H9 (cell line): Measurements from ENCODE around the gene GPC6. TPM values are rescaled to one million over a fixed set of nuclear protein-coding genes. Genes with fewer than 3 reads are reported as not detected.

Experiments used
- DNase-seq: peaks from one replicate; pipeline ENCODE4 v3.0.0-alpha.2; 2017
- H2AFZ ChIP-seq: one replicate; pipeline ENCODE4 v1.6.1; 2013; ENCODE audit warnings: mild to moderate bottlenecking, low read length, control low read depth, moderate library complexity
- H2AK5ac ChIP-seq: 2 replicates; pipeline ENCODE4 v1.6.1; 2013; ENCODE audit warnings: low read length, control low read depth, mixed read lengths; ENCODE audit not compliant: insufficient read length
- H2BK120ac ChIP-seq: one replicate; pipeline ENCODE4 v1.6.1; 2013; ENCODE audit warnings: low read depth, mild to moderate bottlenecking, low read length, control low read depth, inconsistent platforms; ENCODE audit not compliant: poor library complexity, severe bottlenecking
- H2BK12ac ChIP-seq: 2 replicates; pipeline ENCODE4 v1.6.1; 2013; ENCODE audit warnings: low read length, control low read depth, mixed read lengths, low read depth; ENCODE audit not compliant: insufficient read length
- H2BK15ac ChIP-seq: 2 replicates; pipeline ENCODE4 v1.6.1; 2013; ENCODE audit warnings: low read depth, low read length, control low read depth
- H2BK20ac ChIP-seq: one replicate; pipeline ENCODE4 v1.6.1; 2013; ENCODE audit warnings: low read depth, mild to moderate bottlenecking, low read length, control low read depth, inconsistent platforms; ENCODE audit not compliant: poor library complexity, severe bottlenecking
- H2BK5ac ChIP-seq: 2 replicates; pipeline ENCODE4 v1.6.1; 2013; ENCODE audit warnings: low read length, control low read depth, mixed read lengths; ENCODE audit not compliant: insufficient read length
- H3K14ac ChIP-seq: 2 replicates; pipeline ENCODE4 v1.6.1; 2013; ENCODE audit warnings: low read length, control low read depth; ENCODE audit not compliant: insufficient read depth
- H3K18ac ChIP-seq: 2 replicates; pipeline ENCODE4 v1.6.1; 2013; ENCODE audit warnings: low read depth, mild to moderate bottlenecking, mixed read lengths, low read length, control low read depth; ENCODE audit not compliant: insufficient read length
- H3K23ac ChIP-seq: 2 replicates; pipeline ENCODE4 v1.6.1; 2013; ENCODE audit warnings: low read length, control low read depth, mixed read lengths, low read depth; ENCODE audit not compliant: insufficient read length
- H3K23me2 ChIP-seq: 2 replicates; pipeline ENCODE4 v1.6.1; 2013; ENCODE audit warnings: low read depth, mild to moderate bottlenecking, mixed read lengths, low read length, control low read depth; ENCODE audit not compliant: insufficient read length, poor library complexity, severe bottlenecking
- H3K27ac ChIP-seq: 2 replicates; pipeline ENCODE4 v1.5.1; 2013; ENCODE audit warnings: low read length, control low read depth, mixed read lengths, low read depth; ENCODE audit not compliant: insufficient read length
- H3K27me3 ChIP-seq: 2 replicates; pipeline ENCODE4 v1.6.1; 2013; ENCODE audit warnings: low read length, control low read depth, inconsistent platforms; ENCODE audit not compliant: insufficient read depth
- H3K4ac ChIP-seq: 2 replicates; pipeline ENCODE4 v1.6.1; 2013; ENCODE audit warnings: low read depth, mild to moderate bottlenecking, control low read depth, inconsistent platforms, low read length, moderate library complexity
- H3K4me1 ChIP-seq: 2 replicates; pipeline ENCODE4 v1.6.1; 2013; ENCODE audit warnings: low read length, control low read depth, inconsistent platforms; ENCODE audit not compliant: insufficient read depth
- H3K4me2 ChIP-seq: 2 replicates; pipeline ENCODE4 v1.6.1; 2013; ENCODE audit warnings: low read length, control low read depth, mixed read lengths; ENCODE audit not compliant: insufficient read length, insufficient read depth
- H3K56ac ChIP-seq: 2 replicates; pipeline ENCODE4 v1.6.1; 2013; ENCODE audit warnings: low read depth, mild to moderate bottlenecking, mixed read lengths, low read length, control low read depth; ENCODE audit not compliant: insufficient read length
- H3K79me1 ChIP-seq: 2 replicates; pipeline ENCODE4 v1.6.1; 2013; ENCODE audit warnings: low read depth, mild to moderate bottlenecking, moderate library complexity, low read length, control low read depth, inconsistent platforms; ENCODE audit not compliant: insufficient read depth, poor library complexity, severe bottlenecking
- H3K79me2 ChIP-seq: 2 replicates; pipeline ENCODE4 v1.6.1; 2013; ENCODE audit warnings: low read length, control low read depth, inconsistent platforms; ENCODE audit not compliant: insufficient read depth
- H3K9ac ChIP-seq: 2 replicates; pipeline ENCODE4 v1.6.1; 2013; ENCODE audit warnings: low read length, control low read depth, mixed read lengths; ENCODE audit not compliant: insufficient read length; ENCODE audit errors: extremely low read depth
- H3K9me3 ChIP-seq: one replicate; pipeline ENCODE4 v1.6.1; 2013; ENCODE audit warnings: low read depth, low read length, inconsistent platforms; ENCODE audit not compliant: control insufficient read depth
- H3T11ph ChIP-seq: one replicate; pipeline ENCODE4 v1.6.1; 2013; ENCODE audit warnings: mild to moderate bottlenecking, low read length, control low read depth, inconsistent platforms
- H4K20me1 ChIP-seq: one replicate; pipeline ENCODE4 v1.6.1; 2013; ENCODE audit not compliant: control insufficient read depth, insufficient read length, insufficient read depth
- H4K5ac ChIP-seq: 2 replicates; pipeline ENCODE4 v1.6.1; 2013; ENCODE audit warnings: low read depth, mild to moderate bottlenecking, mixed read lengths, low read length, control low read depth; ENCODE audit not compliant: insufficient read length
- H4K8ac ChIP-seq: replicated peaks from 2 replicates; pipeline ENCODE4 v1.6.1; 2013; ENCODE audit warnings: low read length, control low read depth, mixed read lengths, low read depth; ENCODE audit not compliant: insufficient read length
- H4K91ac ChIP-seq: 2 replicates; pipeline ENCODE4 v1.6.1; 2013; ENCODE audit warnings: low read depth, mild to moderate bottlenecking, moderate library complexity, mixed read lengths, low read length, control low read depth; ENCODE audit not compliant: insufficient read length
- H3K27ac Mint-ChIP-seq, 3 experiments: 2 replicates in 2 of 3; 3 replicates in 1 of 3; pipeline ENCODE4 v1.8.0; 2020 to 2021; ENCODE audit warnings: mixed read lengths in 3 of 3, mild to moderate bottlenecking in 1 of 3, moderate library complexity in 1 of 3
- H3K27me3 Mint-ChIP-seq: 2 replicates; pipeline ENCODE4 v1.8.0; 2021; ENCODE audit warnings: low read depth, mild to moderate bottlenecking, moderate library complexity, mixed read lengths
- H3K36me3 Mint-ChIP-seq, 3 experiments: 2 replicates in 2 of 3; 3 replicates in 1 of 3; pipeline ENCODE4 v1.8.0; 2020 to 2021; ENCODE audit warnings: low read depth in 3 of 3, mixed read lengths in 3 of 3; ENCODE audit not compliant: insufficient read depth in 1 of 3
- H3K4me1 Mint-ChIP-seq, 2 experiments: 2 replicates each; pipeline ENCODE4 v1.8.0; 2020; ENCODE audit warnings: mixed read lengths in 2 of 2
- H3K4me3 Mint-ChIP-seq, 2 experiments: 2 replicates in 1 of 2; 3 replicates in 1 of 2; pipeline ENCODE4 v1.8.0; 2020 to 2021; ENCODE audit warnings: mild to moderate bottlenecking in 2 of 2, mixed read lengths in 2 of 2, moderate library complexity in 1 of 2
- H3K9me3 Mint-ChIP-seq, 2 experiments: 2 replicates in 1 of 2; 3 replicates in 1 of 2; pipeline ENCODE4 v1.8.0; 2020; ENCODE audit warnings: mild to moderate bottlenecking in 2 of 2, mixed read lengths in 2 of 2, moderate library complexity in 1 of 2
- CTCF ChIP-seq: fragments of 200-600 bp; sonication (generic); conservative IDR thresholded peaks from 3 replicates; pipeline ENCODE4 v1.8.0; 2021; ENCODE audit warnings: antibody characterized with exemption, mild to moderate bottlenecking
- total RNA-seq: library from RNA; stranded (reverse); gene quantifications from 2 replicates; pipeline ENCODE4 v1.2.1, GENCODE V29; 2021

The GPC6 gene
- total RNA-seq, 1 experiment from 2014 or later, result 15.6 TPM

GRCh38 chr13:93477238-93477637 lies 250.6 kb downstream of the GPC6 start:
- no peaks in the 10 kb centered on the region for H3K9me3 Mint-ChIP-seq
- Histone ChIP-seq H2BK5ac (no peak overlapping the region), H3K23me2 (no peaks in the 10 kb centered on the region), H3K27me3 (no peaks in the 10 kb centered on the region), H2BK12ac (no peak overlapping the region), H3T11ph (no peak overlapping the region), H3K4me2 (no peak overlapping the region), H3K79me1 (no peaks in the 10 kb centered on the region), H2BK15ac (no peak overlapping the region), H3K9ac (no peak overlapping the region), H3K14ac (no peak overlapping the region), H3K23ac (no peak overlapping the region), H3K9me3 (no peaks in the 10 kb centered on the region), H3K79me2 (peaks cover 2% of the 10 kb centered on the region; the same call in 1 of the 2 replicates), H4K20me1 (no peaks in the 10 kb centered on the region), H4K5ac (no peak overlapping the region), H3K27ac (no peak overlapping the region), H3K4ac (no peak overlapping the region), H2AFZ (no peak overlapping the region), H2BK120ac (no peak overlapping the region), H3K18ac (no peak overlapping the region), H2AK5ac (no peak overlapping the region), H3K56ac (no peak overlapping the region), H4K91ac (no peak overlapping the region), H4K8ac (no peak overlapping the region), H2BK20ac (no peak overlapping the region), H3K4me1 (no peaks in the 10 kb centered on the region; the same call in 1 of the 2 replicates)
- H3K4me1 Mint-ChIP-seq, result peaks cover 10 to 18% of the 10 kb centered on the region in 2 experiments
- no peak overlapping the region for H3K27ac Mint-ChIP-seq
- no peak for DNase-seq
- H3K27me3 Mint-ChIP-seq, result no peaks in the 10 kb centered on the region
- TF ChIP-seq CTCF, result no peak
- no peaks in the 10 kb centered on the region; a peak in 1 of 7 replicates for H3K36me3 Mint-ChIP-seq
- H3K4me3 Mint-ChIP-seq, result no peak overlapping the region
